ENCODE measurements around the gene DHRS4.

DHRS4 gene

GRCh38 chr14:23953464-23954278 lies at the start of gene DHRS4:
Gene DHRS4 (plus strand): TSS chr14:23953770. CDS start chr14:23953789, 19 bp downstream.
- peak; percentile 90 for DNase-seq

GRCh38 chr14:23910101-23910875 lies 43.3 kb upstream of the DHRS4 start:
- peak; percentile 48 to 76 (median 63) for DNase-seq

GRCh38 chr14:23910876-23911210 lies 42.7 kb upstream of the DHRS4 start:
- no peak for DNase-seq

DNA sequence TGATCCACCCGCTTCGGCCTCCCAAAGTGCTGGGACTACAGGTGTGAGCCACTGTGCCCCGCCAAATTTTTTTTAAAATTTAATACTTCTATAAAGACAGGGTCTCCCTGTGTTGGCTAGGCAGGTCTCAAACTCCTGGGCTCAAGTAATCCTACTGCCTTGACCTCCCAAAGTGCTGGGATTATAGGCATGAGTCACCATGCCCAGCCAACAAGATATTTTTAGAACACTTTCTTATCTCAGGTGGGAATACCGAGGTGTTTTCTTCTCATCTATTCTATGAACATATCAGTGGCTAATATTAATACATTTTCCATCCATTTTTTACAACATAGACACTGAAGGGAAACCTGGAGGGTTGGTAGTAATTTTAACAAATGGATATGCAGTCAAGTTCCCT lies 38.0 kb upstream of the DHRS4 start:
- no peak for DNase-seq

DNA sequence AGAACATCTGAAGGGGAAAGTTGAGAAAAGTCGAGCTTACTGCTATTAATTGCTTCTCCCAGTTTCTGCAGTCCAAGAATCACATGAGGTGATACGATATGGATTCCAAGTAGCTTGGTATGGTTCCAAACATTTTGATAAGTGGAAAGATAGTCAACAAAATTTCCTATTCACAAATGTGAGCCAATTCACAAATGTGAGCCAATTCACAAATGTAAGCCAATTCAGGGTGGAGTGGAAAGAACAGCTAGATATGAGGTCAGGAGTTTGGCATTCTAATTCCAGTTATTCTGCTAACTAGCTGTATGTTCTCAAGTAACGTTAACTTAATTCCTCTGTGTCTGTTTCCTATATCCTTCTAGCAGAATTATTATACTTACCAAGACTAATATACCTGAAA lies 37.6 kb upstream of the DHRS4 start:
- no peak for DNase-seq

- DNase-seq, result no peak
Measured at GRCh38 chr14:23916446-23916845, 37.1 kb upstream of the DHRS4 start.

GRCh38 chr14:23922545-23922944 lies 31.0 kb upstream of the DHRS4 start:
- DNase-seq, result no peak

- DNase-seq, result no peak
Measured at GRCh38 chr14:23925523-23926075, 28.0 kb upstream of the DHRS4 start.

- no peak for DNase-seq
Measured at GRCh38 chr14:23926543-23926942, 27.0 kb upstream of the DHRS4 start.

GRCh38 chr14:23929136-23929535 lies 24.4 kb upstream of the DHRS4 start:
- DNase-seq, result no peak

- DNase-seq, result peak; percentile 51 to 84 (median 78)
Measured at GRCh38 chr14:23929822-23930294, 23.7 kb upstream of the DHRS4 start.

GRCh38 chr14:23930742-23931141 lies 22.8 kb upstream of the DHRS4 start:
- no peak for DNase-seq

DNA sequence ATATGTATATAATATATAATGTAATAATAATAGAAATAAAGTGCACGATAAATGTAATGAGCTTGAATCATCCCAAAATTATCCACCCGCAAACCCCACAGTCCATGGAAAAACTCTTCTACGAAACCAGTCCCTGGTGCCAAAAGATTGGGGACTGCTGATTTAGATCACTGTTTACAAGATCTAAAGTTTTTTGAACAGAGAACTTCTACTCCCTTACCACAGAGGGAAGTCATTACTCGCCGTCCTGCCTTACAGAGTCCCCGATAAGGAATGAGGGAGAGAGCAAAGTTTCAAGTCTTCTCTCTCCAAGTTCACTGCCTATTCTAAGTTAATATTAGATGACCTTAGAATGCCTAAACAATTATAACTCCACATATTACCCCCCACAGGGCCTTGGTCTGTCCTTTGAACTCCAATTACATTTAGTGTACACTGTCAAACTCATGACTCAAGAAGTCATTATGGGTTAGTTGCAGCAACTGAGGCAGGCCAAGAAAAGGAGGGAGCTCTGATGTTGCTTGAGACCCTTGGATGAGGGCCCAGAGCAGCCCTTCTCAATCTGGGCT lies 21.8 kb upstream of the DHRS4 start:
- DNase-seq, result no peak

DNA sequence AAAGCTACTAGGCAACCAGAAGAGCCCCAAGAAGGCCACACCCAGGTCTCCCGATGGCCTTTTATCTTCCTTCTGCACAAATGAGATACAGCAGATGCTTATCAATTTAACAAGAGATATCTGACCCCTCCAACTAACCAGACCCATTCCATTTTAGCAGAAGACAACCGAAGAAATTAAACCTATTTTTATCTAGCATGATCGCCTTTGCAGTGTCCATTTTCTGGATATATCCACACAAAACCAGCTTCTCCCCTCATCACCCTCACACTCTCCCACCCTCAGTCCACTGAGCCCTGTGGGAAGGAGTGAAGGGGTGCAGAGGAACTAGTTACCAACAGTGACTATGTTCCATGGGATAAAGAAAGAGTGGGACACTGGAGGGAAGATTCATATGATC lies 20.9 kb upstream of the DHRS4 start:
- DNase-seq, result no peak

GRCh38 chr14:23933108-23933741 lies 20.3 kb upstream of the DHRS4 start:
- DNase-seq, result no peak

GRCh38 chr14:23933742-23934128 lies 19.8 kb upstream of the DHRS4 start:
- DNase-seq, result no peak

GRCh38 chr14:23935158-23935557 lies 18.4 kb upstream of the DHRS4 start:
- no peak for DNase-seq

DNA sequence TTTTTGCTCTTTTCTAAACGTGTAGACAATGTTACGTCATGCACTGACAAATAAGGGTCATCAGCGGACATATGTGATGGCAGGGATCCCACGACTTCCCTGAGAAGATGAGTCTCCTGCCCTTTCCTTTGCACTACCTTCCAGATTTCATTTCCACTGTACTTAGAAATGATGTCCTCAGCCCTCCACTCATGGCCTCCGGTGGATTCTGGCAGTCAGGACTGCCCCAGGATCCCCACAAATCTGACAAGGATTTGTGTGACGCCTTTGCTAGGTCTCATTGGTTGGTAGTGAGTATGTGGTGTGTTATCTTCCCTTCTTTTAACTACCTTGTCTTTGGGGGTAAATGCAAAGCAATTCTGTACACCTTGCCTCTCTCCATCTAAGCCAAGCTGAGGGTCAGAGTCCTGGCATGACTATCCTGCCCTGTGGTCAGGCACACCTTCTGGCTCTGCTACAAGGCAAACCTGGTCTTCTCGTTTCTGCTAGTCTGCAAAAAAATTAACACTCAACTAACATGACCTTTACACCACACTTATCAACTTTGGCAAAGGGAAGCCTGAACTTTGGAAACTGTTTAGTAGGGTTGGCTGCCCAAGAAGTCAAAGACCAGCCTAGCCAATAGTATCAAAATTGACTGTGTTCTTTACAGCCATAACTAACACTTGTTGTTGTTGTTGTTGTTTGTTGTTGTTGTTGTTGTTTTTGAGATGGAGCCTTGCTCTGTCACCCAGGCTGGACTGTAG lies 17.3 kb upstream of the DHRS4 start:
- no peak for DNase-seq

- no peak for DNase-seq
Measured at GRCh38 chr14:23937203-23937602, 16.4 kb upstream of the DHRS4 start.

DNA sequence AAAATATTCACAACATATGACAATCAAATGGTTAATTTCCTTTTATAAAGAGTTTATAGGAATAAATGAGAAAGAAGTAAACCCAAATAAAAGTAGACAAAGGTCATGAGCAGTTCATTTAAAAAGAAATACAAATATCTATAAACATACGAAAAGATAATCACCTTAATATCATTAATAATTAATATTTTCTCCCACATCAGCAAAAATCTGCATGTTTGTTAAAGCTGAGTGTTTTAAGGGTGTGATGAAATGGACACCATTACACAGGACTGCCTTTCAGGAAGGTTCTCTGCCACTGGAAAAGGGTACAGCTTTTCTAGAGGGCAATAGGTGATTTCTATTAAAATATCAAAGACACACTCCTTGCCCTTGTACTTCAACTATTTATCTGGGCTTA lies 14.7 kb upstream of the DHRS4 start:
- DNase-seq, result no peak

- DNase-seq, result no peak
Measured at GRCh38 chr14:23939607-23940326, 13.8 kb upstream of the DHRS4 start.

DNA sequence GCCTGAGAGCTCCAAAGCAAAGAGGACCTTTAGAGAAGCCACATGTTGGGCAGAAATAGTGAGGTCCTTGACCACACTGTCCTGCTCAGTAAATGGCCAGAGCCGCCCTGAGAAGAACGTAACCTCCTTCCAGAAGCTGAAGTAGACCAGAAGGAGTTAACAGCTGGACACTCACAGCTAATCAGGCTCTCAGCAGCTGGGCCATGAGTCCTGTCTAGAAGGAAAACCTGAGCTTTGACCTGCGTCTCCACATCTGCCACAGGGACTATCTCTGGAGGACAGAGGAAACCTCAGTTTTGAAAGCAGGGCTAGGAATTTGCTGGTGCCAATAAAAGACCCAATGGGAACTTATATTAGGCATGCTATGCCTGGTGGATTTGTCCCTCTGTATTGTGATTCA lies 12.3 kb upstream of the DHRS4 start:
- DNase-seq, result no peak

Measured in NCI-H1417 (cell line).